HG03575 (cell line): ENCODE results near the gene FAM216B.
"Not testable (repeated sequence)": the region's sequence is repeated elsewhere in the genome, so short reads cannot be mapped to it uniquely, and the experiment has no call there.

Experiments used
- ATAC-seq: cut with Tn5 transposase; IDR thresholded peaks from one replicate; pipeline ENCODE4 v1.9.1; 2021; ENCODE audit not compliant: unreplicated experiment, insufficient number of reproducible peaks, low FRiP score; ENCODE audit errors: extremely low read depth

Gene FAM216B

DNA sequence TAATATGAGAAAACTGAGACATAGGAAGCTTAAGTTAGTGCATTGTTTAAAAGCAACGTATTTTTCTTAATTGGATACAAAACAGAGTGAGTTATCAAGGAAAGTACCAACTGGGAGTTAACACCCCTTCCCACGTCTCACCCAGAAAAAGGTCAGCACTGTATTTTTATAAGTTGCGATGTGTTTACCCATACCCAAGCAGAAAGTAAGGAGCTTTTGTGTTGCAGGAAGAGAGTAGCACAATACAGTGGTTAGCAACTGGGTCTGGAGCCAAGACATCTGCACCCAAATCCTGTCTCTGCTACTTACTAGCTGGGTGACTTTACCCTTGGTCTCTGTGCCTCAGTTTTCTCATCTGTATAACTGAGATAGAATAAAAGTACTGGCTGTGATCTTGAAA lies 34.3 kb downstream of the FAM216B start:
- no peak for ATAC-seq

DNA sequence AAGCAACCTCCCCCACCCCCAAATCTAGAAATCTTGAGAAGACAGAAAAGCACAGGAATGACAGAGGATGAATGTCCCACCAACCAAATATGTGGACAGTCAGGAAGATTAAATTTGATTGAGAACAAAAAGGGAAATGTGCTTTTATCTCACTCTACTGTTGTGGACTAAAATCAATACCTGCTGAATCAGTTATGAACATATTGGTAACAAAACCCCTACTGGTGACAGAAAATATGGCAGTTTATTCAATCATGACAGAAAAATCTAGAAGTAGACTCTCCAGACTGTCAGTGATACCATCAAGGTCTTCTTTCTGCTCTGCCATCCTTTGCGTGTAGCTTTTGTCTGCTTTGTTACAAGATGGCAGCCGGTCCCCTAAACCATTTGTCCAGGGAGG lies 35.2 kb downstream of the FAM216B start:
- ATAC-seq, result no peak

GRCh38 chr13:42819687-42820086 lies 38.3 kb downstream of the FAM216B start:
- not testable (repeated sequence) for ATAC-seq

- ATAC-seq, result no peak
Observed at GRCh38 chr13:42820451-42820850, 39.1 kb downstream of the FAM216B start.

DNA sequence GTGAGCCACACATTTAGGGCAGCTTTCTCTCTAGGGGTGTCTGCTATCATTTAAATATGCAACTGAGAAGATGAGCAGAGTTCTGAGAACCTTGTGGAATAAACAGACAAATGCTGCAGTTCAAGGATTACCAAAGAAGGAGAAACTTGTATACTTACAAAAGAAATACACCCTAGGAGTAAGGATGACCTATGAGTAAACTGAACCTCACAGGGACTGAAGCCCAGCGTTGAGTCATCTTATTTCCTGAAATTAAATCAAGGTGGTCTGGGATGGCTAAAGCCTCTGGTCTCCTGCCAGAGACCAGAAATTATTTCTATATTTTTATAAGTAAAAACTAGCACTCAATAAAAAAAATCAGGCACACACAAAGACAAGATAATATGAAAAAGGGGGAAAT lies 40.1 kb downstream of the FAM216B start:
- ATAC-seq, result no peak

DNA sequence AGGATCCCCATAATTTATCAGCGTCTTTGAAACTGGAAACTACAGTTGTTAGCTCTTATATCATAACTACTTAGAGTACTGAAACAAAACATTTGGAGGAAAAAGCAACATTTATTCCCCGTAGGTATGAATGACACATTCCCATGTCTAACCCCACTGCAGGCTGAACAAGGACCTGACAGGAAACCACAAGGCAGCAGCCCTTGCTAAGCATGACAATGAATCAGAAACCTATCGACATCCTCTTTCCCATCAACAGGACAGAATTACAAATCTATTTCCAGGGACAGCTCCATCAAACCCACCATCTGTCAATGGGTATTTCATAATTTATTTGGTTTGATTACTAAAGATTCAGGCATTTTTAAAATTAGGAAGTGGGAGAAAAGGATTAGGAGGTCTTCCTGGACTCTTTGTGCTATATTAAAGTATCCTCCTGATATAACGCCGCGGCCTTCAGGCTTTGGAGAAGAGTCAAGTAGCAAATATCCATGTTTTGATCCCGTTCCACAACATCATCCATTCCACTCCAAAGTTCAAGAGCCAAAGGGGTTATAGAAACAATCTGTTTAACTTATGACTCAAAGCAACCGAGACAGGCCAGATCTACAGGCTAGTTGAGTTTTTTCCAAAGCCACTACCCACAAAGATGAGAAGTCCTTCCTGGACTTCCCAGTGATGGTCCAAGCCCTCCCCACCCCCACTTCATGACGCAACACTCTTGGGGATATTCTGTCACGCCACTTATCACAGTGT lies 51.1 kb downstream of the FAM216B start:
- ATAC-seq, result no peak

DNA sequence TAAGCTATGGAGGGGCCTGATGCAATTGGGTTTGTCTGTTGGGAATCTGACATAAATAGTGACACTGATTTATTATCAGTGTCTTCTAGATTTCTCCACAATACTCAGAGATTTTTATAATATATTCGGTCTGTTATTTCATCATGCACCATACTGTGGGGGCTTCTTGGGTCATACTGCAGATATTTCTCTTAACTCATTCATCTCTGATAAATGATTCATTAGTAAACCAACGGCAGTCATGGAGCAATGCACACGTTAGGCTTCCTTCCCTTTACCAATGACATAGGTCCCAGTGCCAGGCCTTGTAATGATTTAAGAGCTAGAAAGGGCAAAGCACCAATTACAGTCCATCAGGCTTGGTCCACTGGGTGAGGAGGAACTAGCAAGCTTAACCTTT lies 53.6 kb downstream of the FAM216B start:
- ATAC-seq, result no peak

DNA sequence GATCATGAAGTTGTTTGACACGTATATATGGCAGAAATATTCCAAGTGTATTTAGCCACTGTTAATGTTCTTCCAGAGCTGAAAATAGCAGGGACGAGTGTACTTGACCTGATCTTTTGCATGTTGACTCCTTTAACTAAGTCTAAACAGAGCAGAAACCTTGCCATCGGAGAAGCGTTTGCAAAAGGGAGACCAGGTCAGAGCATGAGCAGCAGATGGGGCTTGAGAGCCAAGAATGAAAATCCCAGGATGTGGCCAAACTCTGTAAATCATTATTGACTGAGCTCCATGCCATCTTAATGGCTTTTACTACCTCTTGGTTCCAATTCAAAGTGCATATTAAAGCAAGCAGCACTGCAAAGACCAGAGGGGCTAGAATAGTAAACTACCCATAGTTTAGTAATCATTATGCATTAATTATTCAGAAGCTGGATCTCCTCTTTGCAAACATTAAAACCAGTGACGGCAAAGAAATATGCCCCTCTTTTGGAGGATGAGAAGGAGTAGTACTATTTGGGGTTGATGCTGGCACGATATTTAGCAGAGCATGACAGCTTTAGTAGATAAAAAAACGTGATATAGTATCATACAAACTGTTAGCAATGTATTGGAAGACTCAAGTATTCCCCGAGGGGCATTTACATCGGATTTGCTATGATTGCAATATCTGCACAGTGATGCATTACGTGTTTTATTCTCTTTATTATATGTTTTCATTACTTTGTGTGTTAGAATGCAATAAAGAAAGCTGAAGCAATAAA lies 55.7 kb downstream of the FAM216B start:
- no peak for ATAC-seq
